ENCODE measurements around the gene FTCD. TPM values are rescaled to one million over a fixed set of nuclear protein-coding genes. Genes with fewer than 3 reads are reported as not detected.

Gene FTCD
- total RNA-seq, 1 donor: 0.10 TPM

DNA sequence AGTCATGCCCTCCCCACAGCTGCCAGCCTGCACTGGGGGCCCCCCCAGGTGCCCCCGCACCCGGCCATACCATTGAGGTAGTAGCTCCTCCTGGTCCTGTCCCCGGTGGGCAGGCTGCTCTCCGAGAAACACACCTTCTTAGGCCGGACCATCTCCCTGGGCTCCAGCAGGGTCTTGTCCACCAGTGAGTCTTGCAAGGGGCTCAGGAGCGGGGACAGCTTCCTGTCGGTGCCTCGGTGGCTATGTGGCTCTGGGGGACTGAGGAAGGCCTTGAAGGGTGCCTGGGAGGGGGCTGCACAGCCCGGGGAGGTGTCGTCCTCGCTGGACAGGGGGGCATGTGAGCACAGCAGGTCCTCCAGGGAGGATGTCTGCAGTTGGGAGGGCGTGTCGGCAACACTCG, 12.9 kb upstream of the FTCD start:
- H3K4me3 ChIP-seq (ENCODE audit: low read length): no peak overlapping the region
- no peaks in the 10 kb centered on the region for H3K9me3 ChIP-seq (ENCODE audit: low read depth, low read length)
- no peaks in the 10 kb centered on the region for H3K27me3 ChIP-seq (ENCODE audit: insufficient read depth, low read length)
- no peaks in the 10 kb centered on the region for H3K4me1 ChIP-seq (ENCODE audit: insufficient read depth, low read length)

DNA sequence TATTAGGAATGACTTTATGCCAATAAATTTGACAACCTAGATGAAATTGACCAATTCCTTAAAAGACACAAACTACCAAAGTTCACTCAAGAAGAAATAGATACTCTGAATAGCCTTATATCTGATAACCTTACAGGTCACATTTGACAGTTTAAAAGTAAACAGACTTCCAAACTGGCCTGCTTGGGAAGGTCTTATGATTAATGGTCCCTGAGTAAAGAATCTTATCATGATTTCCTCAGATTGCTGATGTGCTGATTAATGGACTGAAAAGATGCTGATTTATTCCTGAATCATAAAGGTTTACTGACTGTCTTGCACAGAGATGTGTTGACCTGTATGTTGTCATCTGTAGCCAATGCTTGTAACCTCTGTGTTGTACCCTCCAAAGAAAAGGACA, 9.7 kb upstream of the FTCD start:
- H3K27me3 ChIP-seq (ENCODE audit: insufficient read depth, low read length): no peaks in the 10 kb centered on the region
- H3K4me3 ChIP-seq (ENCODE audit: low read length): no peak overlapping the region
- H3K9me3 ChIP-seq (ENCODE audit: low read depth, low read length): no peaks in the 10 kb centered on the region
- no peaks in the 10 kb centered on the region for H3K4me1 ChIP-seq (ENCODE audit: insufficient read depth, low read length)

DNA sequence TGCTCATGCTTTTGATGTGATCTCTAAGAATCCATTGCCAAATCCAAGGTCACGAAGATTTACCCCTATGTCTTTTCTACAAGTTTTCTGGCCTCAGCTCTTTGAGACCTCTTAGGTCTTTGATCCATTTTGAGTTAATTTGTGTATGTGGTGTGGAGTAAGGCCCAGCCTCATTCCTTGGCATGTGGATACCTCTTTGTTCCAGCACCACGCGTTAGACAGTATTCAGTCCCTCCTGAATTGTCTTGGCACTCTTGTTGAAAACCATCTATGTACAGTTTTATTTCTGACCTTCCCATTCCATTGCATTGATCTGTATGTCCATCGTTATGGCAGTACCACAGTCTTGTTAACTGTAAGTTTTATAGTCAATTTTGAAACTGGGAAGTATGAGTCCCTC, 8.0 kb upstream of the FTCD start:
- Histone ChIP-seq H3K9me3 (ENCODE audit: low read depth, low read length) (no peaks in the 10 kb centered on the region), H3K27me3 (ENCODE audit: insufficient read depth, low read length) (no peaks in the 10 kb centered on the region), H3K4me1 (ENCODE audit: insufficient read depth, low read length) (no peaks in the 10 kb centered on the region), H3K4me3 (ENCODE audit: low read length) (no peak overlapping the region)

DNA sequence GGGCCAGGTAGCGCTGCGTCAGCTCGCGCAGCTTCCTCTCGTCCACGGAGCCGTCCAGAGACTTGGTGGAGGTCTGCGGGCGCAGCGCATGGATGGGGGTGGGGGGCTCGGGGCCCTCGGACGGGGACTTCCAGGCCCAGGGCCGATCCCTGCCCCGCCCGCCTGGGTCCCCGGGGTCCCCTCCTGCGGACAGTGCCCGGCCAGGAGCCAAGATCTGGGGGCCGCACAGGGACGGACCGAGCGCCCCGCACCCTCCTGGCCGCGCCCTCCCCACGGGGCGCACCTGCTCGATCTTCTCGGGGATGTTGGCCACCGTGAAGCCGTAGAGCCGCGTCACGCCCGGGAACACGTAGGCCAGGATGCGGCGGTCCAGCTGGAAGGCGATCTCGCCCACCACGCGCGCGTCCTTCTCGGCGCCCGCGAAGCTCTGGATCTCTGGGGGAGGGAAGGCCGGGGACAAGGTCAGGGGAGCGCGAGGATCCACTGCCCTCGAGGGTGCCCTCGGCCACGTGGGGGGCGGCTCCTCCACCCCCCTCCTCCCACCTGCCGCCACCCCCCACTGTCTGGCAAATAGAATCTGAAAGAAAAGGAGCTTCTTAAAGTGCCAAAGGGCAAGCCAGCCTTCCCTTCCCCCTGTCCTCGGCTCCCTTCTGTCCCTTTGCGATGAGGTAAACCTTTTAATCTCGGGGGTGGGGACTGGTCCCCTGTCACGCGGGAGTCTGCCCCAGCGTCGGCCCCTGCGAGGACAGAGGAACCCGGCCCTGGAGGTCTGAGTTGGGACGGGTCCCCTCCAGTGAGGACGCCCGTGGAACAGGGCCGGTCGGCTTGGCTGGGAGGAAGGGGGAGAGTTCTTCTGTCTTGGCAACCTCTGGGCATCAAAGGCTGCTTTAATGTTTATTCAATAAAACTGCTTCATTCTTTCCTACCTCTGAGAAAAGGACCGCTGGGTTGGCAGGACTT, 6.5 kb upstream of the FTCD start:
- no peaks in the 10 kb centered on the region for H3K27me3 ChIP-seq (ENCODE audit: insufficient read depth, low read length)
- no peaks in the 10 kb centered on the region for H3K9me3 ChIP-seq (ENCODE audit: low read depth, low read length)
- H3K4me3 ChIP-seq (ENCODE audit: low read length): no peak overlapping the region
- no peaks in the 10 kb centered on the region for H3K4me1 ChIP-seq (ENCODE audit: insufficient read depth, low read length)

DNA sequence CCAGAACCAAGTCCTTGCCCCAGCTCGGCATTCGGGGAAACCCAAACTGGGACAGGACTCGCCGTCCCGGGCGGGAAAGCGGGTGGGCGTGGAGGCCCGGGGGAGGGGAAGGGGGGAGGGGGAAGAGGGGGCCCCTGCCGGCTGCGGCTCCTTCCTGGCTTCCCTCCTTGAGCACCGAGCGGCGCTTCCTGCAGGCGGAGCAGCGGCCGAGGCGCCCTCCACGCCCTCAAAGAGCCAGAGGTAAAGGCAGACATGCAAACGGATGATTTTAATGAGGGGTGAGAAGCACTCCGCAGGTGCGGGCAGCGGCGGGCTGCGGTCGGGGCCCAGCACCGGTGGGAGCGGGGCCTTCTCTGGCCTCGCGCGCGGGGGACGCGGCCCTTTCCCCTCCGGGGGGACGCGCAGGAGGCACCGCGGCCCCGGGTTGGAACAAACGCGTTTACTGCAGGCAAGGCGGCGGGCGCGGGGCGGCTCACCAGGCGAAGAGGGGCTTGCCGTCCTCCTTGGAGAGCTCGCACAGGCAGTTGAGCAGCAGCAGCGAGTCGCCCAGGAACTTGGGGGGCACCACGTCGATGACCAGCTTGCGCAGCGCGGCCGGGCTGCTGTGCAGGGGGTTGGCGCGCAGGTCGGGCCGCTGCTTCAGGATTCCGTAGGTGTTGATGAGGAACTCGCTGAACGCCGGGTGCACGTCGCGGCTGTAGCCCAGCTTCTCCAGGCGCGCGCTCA, 5.7 kb upstream of the FTCD start:
- H3K4me3 ChIP-seq (ENCODE audit: low read length): no peak overlapping the region

DNA sequence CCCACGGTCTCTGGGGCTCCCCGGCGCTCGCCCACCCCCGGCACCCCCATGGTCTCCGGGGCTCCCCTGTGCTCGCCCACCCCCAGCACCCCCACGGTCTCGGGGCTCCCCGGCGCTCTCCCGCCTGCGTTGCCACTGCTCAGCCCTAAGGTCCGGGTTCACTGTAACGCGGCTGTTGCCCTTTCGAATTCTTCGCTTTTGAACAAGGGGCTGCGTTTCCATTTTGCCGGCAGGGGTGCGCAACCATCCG, 5.2 kb upstream of the FTCD start:
- no peaks in the 10 kb centered on the region for H3K4me1 ChIP-seq (ENCODE audit: insufficient read depth, low read length)
- no peaks in the 10 kb centered on the region for H3K9me3 ChIP-seq (ENCODE audit: low read depth, low read length)
- no peak overlapping the region for H3K4me3 ChIP-seq (ENCODE audit: low read length)
- H3K27me3 ChIP-seq (ENCODE audit: insufficient read depth, low read length): no peaks in the 10 kb centered on the region

More for the DNA sequence above, 5.7 kb upstream of the FTCD start:
- no peaks in the 10 kb centered on the region for H3K4me1 ChIP-seq (ENCODE audit: insufficient read depth, low read length)
- no peaks in the 10 kb centered on the region for H3K9me3 ChIP-seq (ENCODE audit: low read depth, low read length)
- no peaks in the 10 kb centered on the region for H3K27me3 ChIP-seq (ENCODE audit: insufficient read depth, low read length)

DNA sequence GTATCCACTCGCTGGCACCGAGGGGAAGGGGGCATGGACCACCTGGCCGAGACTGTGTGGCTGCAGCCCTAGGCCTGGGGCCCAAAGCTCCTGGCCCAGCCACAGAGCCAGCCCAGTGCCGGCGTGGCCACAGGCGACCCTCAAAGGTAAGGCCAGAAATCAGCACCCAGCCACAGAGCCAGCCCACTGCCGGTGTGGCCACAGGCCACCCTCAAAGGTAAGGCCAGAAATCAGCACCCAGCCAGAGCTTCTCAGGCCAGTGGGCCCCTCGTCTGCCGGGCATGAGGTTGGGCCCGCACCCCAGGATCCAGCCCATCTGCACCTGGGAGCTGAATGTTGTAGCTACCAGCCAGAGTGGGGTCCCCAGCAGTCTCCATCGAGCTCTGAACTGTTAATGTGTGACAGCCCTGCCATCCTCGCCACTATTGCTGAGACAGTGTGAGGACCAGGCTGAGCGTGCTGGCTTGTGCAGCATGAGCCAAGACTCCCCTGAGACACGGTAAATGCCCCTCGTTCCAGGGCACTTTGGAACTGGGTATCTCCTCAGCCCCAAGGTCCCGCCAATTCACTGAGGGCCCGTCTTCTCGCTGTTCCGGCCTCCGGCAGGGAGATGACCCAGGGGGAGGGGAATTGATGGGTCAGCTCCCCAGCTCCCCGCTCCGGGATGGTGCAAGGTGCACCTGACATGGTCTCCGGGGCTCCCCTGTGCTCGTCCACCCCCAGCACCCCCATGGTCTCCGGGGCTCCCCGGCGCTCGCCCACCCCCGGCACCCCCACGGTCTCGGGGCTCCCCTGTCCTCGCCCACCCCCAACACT, 4.7 kb upstream of the FTCD start:
- Histone ChIP-seq H3K9me3 (ENCODE audit: low read depth, low read length) (no peaks in the 10 kb centered on the region), H3K4me1 (ENCODE audit: insufficient read depth, low read length) (no peaks in the 10 kb centered on the region), H3K27me3 (ENCODE audit: insufficient read depth, low read length) (no peaks in the 10 kb centered on the region), H3K4me3 (ENCODE audit: low read length) (no peak overlapping the region)

DNA sequence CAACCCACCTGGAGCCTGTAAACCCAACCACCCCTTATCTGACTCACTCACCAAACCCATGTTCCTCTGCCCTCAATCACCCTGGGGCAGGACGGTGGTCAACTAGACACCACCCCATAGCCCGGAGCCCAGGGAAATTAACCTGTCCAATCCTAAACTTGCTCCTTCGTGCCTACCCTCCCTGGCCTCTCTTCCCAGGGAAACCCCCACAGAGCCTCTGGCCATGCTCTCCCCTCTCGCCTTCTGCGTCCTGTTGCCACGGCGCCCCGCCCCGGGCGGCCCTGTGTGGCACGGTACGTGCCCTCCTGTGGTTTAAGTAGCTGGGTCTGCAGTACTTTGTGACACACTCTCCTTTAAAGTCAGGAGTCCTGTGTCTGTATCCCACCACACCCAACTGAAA, 4.0 kb upstream of the FTCD start:
- H3K4me1 ChIP-seq (ENCODE audit: insufficient read depth, low read length): no peaks in the 10 kb centered on the region
- H3K9me3 ChIP-seq (ENCODE audit: low read depth, low read length): no peaks in the 10 kb centered on the region
- H3K27me3 ChIP-seq (ENCODE audit: insufficient read depth, low read length): no peaks in the 10 kb centered on the region
- no peak overlapping the region for H3K4me3 ChIP-seq (ENCODE audit: low read length)

DNA sequence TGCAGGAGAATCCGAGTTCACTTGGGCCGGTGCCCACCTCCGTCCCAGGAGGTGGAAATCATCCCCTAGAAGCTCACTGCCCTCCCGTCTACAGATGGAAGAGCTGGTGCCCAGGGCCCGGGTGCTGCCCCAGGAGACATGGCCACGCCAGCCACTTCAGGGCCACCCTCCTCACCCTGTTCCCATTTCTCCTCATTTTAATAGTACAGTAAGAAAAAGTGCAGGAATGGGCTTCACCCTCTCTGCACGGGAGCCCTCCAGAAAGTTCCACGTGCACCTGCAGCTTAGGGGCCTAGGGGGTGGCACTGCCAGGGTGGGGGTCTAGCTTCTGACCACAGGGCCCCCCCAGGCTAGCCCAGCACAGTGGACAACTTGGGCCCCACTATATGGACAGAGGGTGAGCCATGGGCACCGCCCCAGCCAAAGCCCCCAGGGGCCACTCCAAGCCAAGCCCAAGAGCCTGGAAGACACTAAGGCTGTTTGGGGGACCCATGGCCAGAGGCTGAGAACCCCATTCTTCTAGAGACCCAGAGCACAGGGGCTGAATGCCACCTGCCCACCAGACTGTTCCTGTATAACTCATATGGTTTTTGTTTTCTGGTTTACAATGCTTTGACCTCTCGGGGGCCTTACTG, 3.4 kb upstream of the FTCD start:
- no peaks in the 10 kb centered on the region for H3K9me3 ChIP-seq (ENCODE audit: low read depth, low read length)
- H3K4me3 ChIP-seq (ENCODE audit: low read length): no peak overlapping the region
- H3K4me1 ChIP-seq (ENCODE audit: insufficient read depth, low read length): no peaks in the 10 kb centered on the region
- H3K27me3 ChIP-seq (ENCODE audit: insufficient read depth, low read length): no peaks in the 10 kb centered on the region

DNA sequence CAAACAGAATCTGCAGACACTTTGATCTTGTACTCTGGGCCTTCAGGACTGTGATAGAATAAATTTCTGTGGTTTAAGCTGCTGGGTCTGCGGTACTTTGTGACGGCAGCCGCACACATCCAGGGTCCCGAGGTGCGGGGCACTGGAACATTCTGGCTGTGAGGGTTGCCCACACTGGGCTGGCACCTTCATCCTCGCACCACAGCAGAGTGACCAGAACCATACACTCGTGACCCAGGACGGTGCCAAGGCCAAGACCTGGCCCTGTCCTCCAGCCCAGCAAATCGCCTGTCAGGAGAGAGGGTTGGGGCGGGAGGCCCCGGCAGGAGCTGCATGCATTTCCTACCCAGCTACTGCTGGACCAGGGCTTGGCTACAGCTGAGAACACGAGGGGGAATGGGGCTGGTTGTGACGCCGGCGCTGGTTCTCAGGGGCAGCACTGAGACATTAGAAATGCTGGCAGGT, 2.6 kb upstream of the FTCD start:
- no peak overlapping the region for H3K4me3 ChIP-seq (ENCODE audit: low read length)
- no peaks in the 10 kb centered on the region for H3K27me3 ChIP-seq (ENCODE audit: insufficient read depth, low read length)
- H3K9me3 ChIP-seq (ENCODE audit: low read depth, low read length): no peaks in the 10 kb centered on the region
- H3K4me1 ChIP-seq (ENCODE audit: insufficient read depth, low read length): no peaks in the 10 kb centered on the region

DNA sequence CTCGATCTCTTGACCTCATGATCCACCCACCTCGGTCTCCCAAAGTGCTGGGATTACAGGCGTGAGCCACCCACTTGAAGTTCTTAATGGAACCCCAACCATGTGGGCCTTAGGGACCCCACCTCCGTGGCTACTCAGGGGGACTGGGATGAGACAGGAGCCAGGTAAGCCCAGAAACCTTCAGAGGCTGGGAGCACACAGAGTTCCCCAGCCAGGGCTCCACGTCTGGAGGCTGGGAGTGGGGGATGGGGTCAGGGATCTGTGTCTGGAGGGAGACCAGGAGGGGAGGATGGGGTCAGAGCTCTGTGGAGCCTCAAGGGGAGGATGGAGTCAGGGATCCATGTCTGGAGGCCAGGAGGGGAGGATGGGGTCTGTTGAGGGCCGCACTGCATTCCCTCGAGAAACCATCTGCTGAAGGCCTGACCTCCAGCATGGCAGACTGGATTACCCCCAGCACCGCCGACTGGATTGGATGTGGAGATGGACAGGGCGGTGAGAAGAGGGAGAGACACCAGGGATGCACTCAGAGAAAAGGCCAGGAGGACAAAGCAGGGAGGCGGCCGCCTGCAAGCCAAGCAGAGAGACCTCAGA, 2.1 kb upstream of the FTCD start:
- Histone ChIP-seq H3K4me3 (ENCODE audit: low read length) (no peak overlapping the region), H3K27me3 (ENCODE audit: insufficient read depth, low read length) (no peaks in the 10 kb centered on the region), H3K9me3 (ENCODE audit: low read depth, low read length) (no peaks in the 10 kb centered on the region), H3K4me1 (ENCODE audit: insufficient read depth, low read length) (no peaks in the 10 kb centered on the region)

DNA sequence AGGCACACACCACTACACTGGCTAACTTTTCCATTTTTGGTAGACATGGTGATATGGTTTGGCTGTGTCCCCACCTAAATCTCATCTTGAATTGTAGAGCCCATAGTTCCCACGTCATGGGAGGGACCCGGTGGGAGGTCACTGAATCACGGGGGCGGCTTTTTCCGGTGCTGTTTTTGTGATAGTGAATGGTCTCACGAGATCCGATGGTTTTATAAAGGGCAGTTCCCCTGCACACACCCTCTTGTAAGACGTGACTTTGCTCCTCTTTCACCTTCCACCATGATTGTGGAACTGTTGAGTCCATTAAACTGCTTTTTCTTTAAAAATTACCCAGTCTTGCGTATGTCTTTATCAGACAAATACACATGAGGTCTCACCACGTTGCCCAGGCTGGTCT, 1.3 kb upstream of the FTCD start:
- Histone ChIP-seq H3K9me3 (ENCODE audit: low read depth, low read length) (no peaks in the 10 kb centered on the region), H3K4me1 (ENCODE audit: insufficient read depth, low read length) (no peaks in the 10 kb centered on the region), H3K4me3 (ENCODE audit: low read length) (no peak overlapping the region), H3K27me3 (ENCODE audit: insufficient read depth, low read length) (no peaks in the 10 kb centered on the region)

DNA sequence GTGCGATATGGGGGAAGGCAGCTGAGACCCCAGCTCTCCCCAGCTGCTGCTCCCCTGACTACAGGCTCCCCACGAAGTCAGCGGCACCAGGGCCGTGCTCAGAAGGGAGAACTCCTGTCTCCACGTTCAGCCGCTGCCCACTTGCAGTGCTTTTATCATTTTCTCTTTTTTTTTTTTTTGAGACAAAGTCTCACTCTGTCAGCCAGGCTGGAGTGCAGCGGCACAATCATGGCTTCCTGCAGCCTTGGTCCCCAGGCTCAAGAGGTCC, 933 bp upstream of the FTCD start:
- no peaks in the 10 kb centered on the region for H3K9me3 ChIP-seq (ENCODE audit: low read depth, low read length)
- no peaks in the 10 kb centered on the region for H3K27me3 ChIP-seq (ENCODE audit: insufficient read depth, low read length)
- H3K4me3 ChIP-seq (ENCODE audit: low read length): no peak overlapping the region
- H3K4me1 ChIP-seq (ENCODE audit: insufficient read depth, low read length): no peaks in the 10 kb centered on the region

DNA sequence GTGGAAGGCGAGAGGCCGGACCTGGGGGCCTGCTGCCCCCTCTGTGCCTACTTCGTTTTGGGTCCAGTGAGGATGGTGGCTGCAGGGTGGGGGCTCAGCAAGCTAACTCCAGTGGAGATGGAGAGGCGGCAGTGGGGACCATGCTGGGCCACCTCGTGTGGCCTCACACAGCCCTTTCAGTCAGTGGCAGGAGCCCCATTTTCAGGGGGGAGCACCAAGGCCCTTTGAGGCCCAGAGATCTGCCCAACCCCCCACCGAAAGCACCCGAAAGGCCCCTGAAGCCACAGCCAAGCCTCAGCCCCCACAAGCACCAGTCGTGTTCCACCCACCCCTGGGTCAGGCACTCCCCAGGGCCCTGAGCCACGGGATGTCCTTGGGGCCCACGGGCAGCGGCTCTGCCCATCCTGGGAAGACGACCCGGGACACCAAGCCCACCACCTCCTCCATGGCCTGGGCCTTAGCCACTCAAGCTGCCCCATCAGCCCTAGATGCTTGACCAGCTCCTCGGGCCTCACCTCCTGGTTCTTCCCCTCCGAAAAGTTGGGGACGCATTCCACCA, 345 bp downstream of the FTCD start:
- Histone ChIP-seq H3K27me3 (ENCODE audit: insufficient read depth, low read length) (no peaks in the 10 kb centered on the region), H3K4me1 (ENCODE audit: insufficient read depth, low read length) (no peaks in the 10 kb centered on the region)

More for the DNA sequence above, 345 bp downstream of the FTCD start:
- Histone ChIP-seq H3K4me3 (ENCODE audit: low read length) (no peak overlapping the region), H3K9me3 (ENCODE audit: low read depth, low read length) (no peaks in the 10 kb centered on the region)

All from mononuclear cell (primary cell).